ENCODE measurements around the gene SPIN2A.

SPIN2A gene

DNA sequence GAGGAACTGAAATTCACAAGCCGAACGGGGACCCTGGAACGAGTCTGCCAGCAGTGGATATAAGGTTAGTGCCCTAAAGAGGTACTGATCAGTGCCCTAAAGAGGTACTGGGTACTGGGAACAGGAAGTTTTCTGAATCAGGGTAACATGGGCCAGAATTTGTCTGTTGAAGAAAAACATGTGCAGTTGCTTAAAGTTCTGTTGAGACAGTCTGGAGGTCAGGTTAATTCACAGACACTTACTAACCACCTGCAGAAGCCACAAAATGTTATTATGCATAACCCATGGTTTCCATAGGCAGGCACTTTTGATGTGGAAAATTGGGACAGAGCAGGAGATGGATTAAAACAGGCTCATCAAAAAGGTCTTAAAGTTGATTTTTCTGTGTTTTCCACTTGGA is 33.7 kb downstream of the SPIN2A start:
- TF ChIP-seq TAF1 (IDR thresholded peaks at IDR 0.05; ENCODE audit: borderline replicate concordance, insufficient read depth, low read length): no peak
- TF ChIP-seq POLR2AphosphoS5 (IDR thresholded peaks at IDR 0.05; ENCODE audit: low read depth, low read length): no peak
- TF ChIP-seq FOXP2 (optimal IDR thresholded peaks at IDR 0.05; ENCODE audit: borderline replicate concordance, extremely low read depth, extremely low read length, insufficient read depth): no peak
- no peak for TF ChIP-seq SIN3A (IDR thresholded peaks at IDR 0.05; ENCODE audit: borderline replicate concordance, insufficient read depth, low read length)
- TF ChIP-seq, protein P1, sequence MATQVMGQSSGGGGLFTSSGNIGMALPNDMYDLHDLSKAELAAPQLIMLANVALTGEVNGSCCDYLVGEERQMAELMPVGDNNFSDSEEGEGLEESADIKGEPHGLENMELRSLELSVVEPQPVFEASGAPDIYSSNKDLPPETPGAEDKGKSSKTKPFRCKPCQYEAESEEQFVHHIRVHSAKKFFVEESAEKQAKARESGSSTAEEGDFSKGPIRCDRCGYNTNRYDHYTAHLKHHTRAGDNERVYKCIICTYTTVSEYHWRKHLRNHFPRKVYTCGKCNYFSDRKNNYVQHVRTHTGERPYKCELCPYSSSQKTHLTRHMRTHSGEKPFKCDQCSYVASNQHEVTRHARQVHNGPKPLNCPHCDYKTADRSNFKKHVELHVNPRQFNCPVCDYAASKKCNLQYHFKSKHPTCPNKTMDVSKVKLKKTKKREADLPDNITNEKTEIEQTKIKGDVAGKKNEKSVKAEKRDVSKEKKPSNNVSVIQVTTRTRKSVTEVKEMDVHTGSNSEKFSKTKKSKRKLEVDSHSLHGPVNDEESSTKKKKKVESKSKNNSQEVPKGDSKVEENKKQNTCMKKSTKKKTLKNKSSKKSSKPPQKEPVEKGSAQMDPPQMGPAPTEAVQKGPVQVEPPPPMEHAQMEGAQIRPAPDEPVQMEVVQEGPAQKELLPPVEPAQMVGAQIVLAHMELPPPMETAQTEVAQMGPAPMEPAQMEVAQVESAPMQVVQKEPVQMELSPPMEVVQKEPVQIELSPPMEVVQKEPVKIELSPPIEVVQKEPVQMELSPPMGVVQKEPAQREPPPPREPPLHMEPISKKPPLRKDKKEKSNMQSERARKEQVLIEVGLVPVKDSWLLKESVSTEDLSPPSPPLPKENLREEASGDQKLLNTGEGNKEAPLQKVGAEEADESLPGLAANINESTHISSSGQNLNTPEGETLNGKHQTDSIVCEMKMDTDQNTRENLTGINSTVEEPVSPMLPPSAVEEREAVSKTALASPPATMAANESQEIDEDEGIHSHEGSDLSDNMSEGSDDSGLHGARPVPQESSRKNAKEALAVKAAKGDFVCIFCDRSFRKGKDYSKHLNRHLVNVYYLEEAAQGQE (IDR thresholded peaks at IDR 0.05; ENCODE audit: insufficient read depth in 1 of 2, low read depth in 2 of 2, low read length in 2 of 2): no peak

Measured in PFSK-1 (cell line).